Measurements from ENCODE around the gene MYH6.
"Not testable (repeated sequence)": the region's sequence is repeated elsewhere in the genome, so short reads cannot be mapped to it uniquely, and the experiment has no call there.

MYH6 gene
- 0 reads per million in 4 donors for total RNA-seq

DNA sequence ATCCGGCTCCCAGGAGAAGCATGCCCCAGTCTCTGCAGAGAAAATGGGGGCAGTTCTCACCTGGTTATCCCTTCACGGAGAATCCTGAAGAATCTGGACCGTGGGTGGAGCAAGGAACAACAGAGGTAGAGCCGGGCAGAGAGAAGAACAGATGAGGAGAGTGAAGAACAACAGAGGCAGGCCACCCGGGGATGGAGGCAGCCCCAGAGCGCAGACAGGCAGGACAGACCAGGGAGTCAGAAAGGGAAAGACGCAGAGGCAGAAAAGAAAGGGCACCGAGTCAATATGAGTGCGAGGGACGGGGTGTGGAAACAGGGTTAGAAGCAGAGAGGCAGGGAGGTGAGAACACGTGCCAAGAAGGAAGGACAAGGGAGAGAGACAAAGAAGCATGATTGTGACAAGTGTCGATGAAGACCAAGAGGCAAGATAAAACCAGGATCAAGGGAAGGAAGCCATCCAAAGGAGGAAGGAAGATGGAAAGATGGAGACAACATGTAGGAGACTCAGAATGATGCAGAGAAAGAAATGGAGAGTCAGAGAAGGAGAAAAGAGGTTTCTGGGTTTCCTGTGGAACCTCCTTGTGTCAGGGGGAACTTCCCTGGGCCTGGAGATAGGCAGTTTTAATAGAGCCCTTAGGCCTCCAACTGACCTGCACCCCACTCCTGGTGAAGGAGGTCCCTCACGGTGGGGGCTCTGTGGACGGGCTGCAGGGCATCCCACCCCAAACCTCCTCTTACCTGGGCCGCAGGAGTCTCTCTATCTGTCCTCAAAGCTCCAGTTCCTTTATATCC, at the start of gene MYH6:
MYH6 (minus strand) TSS at position 758 of the 791 bp plus-strand sequence. CDS start 1,050 bp downstream, outside the sequence.
- no peak for DNase-seq

DNA sequence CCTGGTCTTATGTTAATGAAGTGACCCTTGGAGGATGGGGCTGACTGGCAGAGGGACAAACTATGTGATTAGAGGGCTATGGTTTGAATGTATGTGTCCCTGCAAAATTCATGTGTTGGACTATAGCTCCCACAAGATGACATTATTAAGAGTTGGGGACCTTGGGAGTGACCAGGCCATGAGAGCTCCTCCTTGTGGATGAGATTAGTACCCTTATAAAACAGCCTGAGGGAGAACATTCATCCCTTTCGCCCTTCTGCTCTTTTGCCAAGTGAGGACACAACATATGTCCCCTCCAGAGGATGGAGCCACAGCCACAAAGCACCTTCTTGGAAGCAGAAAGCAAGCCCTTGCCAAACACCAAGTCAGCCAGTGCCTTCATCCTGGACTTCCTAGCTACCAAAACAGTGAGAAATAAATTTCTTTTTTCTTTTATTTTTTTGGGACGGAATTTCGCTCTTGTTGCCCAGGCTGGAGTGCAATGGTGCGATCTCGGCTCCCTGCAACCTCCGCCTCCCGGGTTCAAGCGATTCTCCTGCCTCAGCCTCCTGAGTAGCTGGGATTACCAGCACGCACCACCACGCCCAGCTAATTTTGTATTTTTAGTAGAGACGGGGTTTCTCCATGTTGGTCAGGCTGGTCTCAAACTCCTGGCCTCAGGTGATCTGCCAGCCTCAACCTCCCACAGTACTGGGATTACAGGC, 49.0 kb upstream of the MYH6 start:
- not testable (repeated sequence) for DNase-seq

GRCh38 chr14:23454445-23454856, 46.4 kb upstream of the MYH6 start:
- no peak for DNase-seq

- DNase-seq: no peak
Observed at GRCh38 chr14:23452237-23452636, 44.2 kb upstream of the MYH6 start.

DNA sequence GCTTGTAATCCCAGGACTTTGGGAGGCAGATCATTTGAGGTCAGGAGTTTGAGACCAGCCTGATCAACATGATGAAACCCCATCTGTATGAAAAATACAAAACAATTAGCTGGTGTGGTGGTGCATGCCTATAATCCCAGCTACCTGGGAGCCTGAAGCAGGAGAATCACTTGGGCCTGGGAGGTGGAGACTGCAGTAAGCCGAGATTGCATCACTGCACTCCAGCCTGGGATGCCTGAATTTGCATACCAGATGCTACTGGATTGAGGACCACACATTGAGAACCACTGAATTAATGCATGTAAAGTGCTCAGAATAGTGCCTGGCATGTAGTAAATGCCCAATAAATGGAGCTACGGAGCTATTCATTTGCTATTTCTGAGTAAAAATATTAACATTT, 42.3 kb upstream of the MYH6 start:
- DNase-seq: no peak

GRCh38 chr14:23449314-23449713, 41.2 kb upstream of the MYH6 start:
- DNase-seq: no peak

GRCh38 chr14:23447361-23448350, 39.6 kb upstream of the MYH6 start:
- DNase-seq: no peak

DNA sequence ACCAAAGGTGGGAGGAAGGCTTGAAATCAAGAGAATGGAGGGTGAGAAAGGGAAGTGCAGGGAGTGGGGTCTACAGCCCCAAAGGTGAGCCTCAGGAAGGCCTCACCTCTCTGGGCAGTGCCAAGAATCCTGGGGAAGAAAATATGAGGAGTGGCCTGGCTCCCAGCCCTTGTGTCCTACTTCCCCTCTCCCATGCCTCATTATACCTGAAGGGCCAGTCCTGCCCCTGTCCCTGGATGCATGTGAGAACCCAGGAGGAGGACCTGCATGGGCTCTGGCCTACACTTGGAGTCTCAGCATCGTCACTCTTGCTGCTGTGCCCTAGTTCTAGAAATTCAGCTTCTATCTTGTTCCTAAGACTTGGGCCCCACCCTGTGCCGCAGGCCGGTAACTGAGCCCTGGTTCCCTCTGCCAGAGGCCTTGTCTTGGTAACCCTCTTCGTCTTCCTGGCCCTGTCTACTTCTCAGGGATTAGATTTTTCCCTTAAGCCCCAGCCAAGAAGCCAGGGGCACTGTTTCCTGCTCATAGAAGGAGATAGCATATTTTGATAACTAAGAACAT, 38.3 kb upstream of the MYH6 start:
- DNase-seq: no peak

DNA sequence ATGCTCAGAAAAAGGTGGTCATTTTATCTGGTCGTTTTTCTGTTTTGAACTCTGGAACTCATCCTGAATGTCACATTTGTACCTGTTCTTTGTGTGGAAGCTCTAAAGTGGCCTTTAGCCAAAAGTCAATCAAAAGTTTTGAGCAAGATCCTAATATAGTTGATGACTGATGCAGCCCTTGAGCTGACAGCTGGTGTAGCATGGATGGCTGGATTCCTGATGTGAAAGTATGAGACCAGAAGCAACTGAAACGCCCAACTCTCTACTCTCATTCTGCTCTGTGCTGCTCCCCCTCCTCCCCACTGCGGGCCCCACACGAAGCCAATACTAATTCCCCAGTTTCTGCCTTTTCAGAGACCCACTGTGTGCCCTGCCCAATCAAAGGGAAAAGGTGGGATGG, 37.7 kb upstream of the MYH6 start:
- DNase-seq: no peak

DNA sequence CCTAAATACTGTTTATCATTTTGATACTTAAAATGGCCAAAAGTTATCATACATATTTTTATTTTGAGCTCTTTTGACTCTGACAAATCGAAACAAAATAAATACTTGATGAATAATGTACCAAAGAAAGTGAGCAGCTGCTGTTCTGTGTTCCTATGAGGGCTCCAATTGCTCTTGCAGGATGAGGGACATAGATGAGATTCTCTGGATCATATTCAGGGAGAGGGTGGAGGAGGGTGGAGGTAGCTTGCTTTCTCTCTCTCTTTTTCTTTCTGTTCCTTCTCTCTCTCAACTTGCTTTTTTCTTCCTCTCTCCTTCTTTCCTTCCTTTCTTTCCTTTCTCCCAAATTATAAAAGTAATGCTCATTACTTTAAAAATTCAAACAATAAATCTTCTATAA, 36.2 kb upstream of the MYH6 start:
- no peak for DNase-seq

- no peak for DNase-seq
Observed at GRCh38 chr14:23443881-23444280, 35.8 kb upstream of the MYH6 start.

DNA sequence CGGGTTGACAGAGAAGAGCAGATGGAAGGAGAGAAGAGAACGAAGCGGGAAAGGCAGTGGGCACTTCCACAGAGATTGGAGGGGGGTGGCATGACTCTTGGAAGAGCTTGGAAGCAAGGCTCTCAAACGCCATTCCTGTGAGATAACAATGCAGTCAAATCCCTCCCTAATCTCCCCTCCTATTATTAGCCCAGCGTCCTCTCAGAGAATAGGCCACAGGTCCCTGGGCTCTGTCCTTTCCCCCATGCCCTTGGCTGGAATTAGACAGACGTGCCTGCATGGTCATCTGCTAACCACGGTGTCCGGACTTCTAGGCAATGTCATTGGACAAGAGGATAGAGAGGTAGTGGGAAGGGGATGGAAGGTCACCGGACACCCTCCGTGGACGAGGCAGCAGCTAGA, 35.3 kb upstream of the MYH6 start:
- no peak for DNase-seq

DNA sequence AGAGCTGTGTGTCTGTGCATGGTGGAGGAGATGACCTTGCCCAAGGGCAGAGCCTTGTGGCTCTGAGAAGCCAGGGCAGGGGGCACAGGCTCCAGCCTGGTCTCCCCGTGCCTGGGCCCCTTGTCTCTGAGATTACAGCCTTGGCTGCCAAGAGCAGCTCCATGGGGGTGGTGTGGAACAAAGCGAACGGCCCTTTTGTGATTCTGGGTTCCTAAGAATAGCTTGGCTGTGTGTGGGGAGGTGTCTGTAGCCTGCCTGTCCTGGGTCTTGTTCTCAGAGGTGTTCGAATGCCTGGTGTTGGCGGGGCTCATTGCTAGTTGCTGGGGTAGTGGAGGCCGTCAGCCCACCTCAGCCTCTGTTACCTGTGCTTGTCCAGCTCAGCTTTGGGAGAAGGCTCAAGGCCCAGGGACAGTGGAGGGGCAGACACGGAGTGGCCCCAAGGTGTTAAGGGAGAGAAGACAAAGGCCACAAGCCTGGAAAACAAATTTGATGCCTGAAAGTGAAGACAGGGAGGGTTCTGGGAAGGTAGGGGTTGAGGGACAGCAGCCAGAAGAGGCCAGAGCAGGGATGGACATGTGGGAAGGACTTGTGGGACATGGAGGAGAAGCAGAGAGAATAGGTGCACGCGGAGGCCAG, 34.8 kb upstream of the MYH6 start:
- DNase-seq: no peak

- DNase-seq: no peak
Observed at GRCh38 chr14:23441076-23441475, 33.0 kb upstream of the MYH6 start.

DNA sequence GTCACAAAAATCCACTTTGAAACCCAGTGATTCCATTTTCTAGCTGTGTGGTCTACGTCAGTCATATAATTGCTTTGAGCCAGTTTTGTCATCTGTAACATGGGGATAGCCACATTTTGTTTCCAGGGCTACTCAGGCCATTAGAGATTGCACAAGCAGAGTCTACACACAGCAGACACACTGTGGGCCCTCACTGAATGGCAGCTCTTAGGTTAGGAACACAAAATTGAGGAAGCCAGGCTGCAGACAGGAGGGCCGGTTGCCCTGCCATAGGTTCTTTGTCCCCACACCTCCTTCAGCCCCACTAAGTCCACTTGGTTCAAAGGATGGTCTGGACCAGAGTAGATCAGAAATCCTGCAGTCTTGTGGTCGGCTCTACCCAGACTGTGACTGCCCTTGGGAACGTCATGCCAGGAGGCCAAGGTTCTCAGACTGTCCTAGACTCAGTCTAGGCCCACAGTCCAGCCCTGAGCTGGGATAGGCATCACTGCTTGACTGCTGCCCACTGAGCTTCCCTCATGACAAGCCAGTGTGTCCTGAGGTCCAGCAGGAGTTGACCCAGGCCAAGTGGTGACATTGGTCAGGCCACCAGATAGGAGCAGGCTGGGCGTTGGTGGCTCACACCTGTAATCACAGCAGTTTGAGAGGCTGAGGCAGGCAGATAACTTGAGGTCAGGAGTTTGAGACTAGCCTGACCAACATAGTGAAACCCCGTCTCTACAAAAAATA, 31.2 kb upstream of the MYH6 start:
- no peak for DNase-seq

GRCh38 chr14:23438101-23438971, 30.3 kb upstream of the MYH6 start:
- DNase-seq: no peak

DNA sequence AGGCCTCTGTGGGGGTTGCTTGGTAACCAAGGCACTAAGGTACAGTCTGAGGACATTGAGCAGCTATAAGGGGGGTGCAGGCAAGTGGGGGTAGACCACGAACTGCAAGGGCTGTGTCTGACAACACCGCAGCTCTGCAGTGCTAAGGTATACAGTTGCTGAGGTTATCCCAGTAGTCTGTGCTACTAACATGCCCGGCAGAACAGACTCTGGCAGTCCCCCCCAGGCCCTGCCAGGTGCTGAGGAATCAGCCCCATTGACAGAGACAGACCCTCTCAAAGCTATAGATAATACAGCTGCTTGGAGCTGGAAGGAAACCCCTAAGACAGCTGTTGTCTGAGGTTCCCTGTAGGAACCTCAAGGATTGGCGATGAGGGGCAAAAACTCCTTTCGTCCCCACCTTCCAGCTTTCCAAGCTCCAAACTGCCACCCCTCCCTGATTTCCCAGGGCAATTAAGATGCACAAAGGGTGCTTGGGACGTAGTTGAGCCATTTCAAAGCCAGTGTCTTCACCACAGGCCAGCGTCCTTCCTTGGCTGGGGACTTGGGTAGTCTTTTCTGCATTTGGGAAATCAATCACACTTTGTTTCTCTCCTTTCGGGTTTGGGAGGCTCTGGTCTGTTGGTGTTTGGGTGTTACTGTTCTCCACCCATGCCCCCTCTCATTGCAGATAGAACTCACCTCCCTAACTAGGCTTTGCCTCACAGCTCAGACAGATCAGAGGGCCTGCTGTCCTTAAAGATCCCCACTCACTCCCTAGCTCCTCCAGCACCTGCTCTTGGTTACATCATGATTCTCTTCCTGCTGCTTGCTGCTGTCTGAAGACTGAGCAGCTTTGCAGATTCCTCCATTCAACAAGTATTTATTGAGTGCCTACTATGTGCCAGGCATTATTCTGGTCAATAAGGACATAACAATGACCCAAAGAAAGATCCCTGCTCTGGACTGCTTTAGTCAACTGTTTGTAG, 29.3 kb upstream of the MYH6 start:
- DNase-seq: no peak

- DNase-seq: no peak
Observed at GRCh38 chr14:23436327-23437132, 28.5 kb upstream of the MYH6 start.

All from T-helper 1 cell (primary cell).